Erythroblast (primary cell): ENCODE results near the gene TBX18.

Experiments
- GATA1 ChIP-seq: IDR thresholded peaks from 2 replicates; pipeline ENCODE4 v1.6.1; 2011; ENCODE audit warnings: low read depth, mild to moderate bottlenecking, control low read depth, low read length, moderate library complexity
- POLR2A ChIP-seq: IDR thresholded peaks from 2 replicates; pipeline ENCODE4 v1.6.1; 2011; ENCODE audit warnings: mild to moderate bottlenecking, low read length

DNA sequence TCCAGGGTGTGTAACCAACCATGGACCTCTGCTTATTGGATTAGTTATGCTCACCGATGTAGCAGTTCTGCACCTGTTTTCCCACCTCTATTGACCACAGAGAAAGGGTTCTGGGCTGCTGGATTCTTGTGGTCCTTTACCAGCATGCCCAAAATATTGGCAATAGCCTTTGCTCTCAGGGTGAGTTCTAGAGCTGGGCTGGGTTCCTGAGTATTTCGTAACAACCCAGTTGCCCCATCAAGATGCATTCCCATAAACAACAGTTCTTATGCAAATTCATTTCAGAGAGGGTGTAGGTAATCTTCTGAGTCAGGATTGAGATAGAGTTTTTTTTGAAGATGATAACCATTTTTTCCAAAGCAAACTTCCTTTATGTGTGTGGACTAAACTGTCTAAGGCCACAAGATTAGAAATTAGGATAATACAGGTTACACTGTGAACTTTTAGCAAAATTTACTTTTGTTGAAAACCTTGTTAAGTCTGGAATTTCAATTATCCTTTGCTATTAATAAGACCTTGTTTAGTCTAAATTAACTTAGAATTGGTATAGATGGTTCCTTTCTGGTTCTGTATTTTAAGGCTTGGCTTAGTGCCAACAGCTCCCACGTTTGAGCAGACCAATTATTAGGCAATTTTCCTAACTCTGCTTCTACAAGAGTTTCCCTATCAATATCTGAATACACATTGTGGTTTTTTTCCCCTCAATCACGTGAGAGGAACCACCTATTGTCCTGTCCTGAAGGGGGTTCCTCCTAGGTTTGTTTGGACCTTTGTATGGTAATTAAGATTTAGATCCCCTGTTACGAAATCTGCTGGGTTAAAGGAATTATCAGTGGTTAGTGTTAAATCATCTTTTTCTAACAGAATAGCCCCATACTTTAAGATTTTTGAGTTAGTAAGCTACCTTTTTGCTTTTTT is 46.1 kb downstream of the TBX18 start:
- TF ChIP-seq POLR2A (no peak), GATA1 (no peak)
